Right atrium auricular region (tissue), 2 donors: ENCODE data around the gene PRKAG2. TPM values are rescaled to one million over a fixed set of nuclear protein-coding genes. Genes with fewer than 3 reads are reported as not detected.
"Not testable (repeated sequence)": the region's sequence is repeated elsewhere in the genome, so short reads cannot be mapped to it uniquely, and the experiment has no call there.

Experiments used
- DNase-seq: peaks from one replicate; pipeline ENCODE4 v3.0.0-alpha.2; 2019; ENCODE audit warnings: low spot score
- H3K27ac ChIP-seq, 2 donors: fragments of 200-600 bp; sonication (generic); 1 replicate in 1 of 2; 2 replicates in 1 of 2; pipeline ENCODE4 v1.5.1; 2016 to 2019
- H3K27me3 ChIP-seq, 2 donors: fragments of 200-600 bp; sonication (generic); one replicate each; pipeline versions ENCODE4 v1.5.1 to v1.6.0; 2017 to 2019
- H3K36me3 ChIP-seq: fragments of 200-600 bp; sonication (generic); one replicate; pipeline ENCODE4 v1.5.1; 2016
- H3K4me1 ChIP-seq, 2 donors: fragments of 200-600 bp; sonication (generic); one replicate each; pipeline versions ENCODE4 v1.5.1 to v1.6.0; 2017 to 2019
- H3K4me3 ChIP-seq, 2 donors: fragments of 200-600 bp; sonication (generic); 1 replicate in 1 of 2; 2 replicates in 1 of 2; pipeline ENCODE4 v1.5.1; 2017 to 2019; ENCODE audit warnings: mild to moderate bottlenecking in 1 of 2, moderate library complexity in 1 of 2
- H3K9me3 ChIP-seq, 2 donors: fragments of 200-600 bp; sonication (generic); one replicate each; pipeline ENCODE4 v1.5.1; 2019
- total RNA-seq, 2 donors: library from RNA; depleted of rRNA; stranded (reverse); fragments of >200 nt; gene quantifications; one replicate each; pipeline ENCODE4 v1.1.0, GENCODE V29; 2016
- TF ChIP-seq, protein P1 (sequence below), 2 donors: fragments of 200-600 bp; sonication (generic); IDR thresholded peaks; one replicate each; pipeline ENCODE4 v1.5.1; 2019; ENCODE audit warnings: antibody characterized with exemption in 2 of 2

PRKAG2 gene
- total RNA-seq, 2 donors from 2014 or later = 133 to 177 TPM

GRCh38 chr7:151917791-151918509 is 41.0 kb upstream of the PRKAG2 start:
- TF ChIP-seq, protein P1, sequence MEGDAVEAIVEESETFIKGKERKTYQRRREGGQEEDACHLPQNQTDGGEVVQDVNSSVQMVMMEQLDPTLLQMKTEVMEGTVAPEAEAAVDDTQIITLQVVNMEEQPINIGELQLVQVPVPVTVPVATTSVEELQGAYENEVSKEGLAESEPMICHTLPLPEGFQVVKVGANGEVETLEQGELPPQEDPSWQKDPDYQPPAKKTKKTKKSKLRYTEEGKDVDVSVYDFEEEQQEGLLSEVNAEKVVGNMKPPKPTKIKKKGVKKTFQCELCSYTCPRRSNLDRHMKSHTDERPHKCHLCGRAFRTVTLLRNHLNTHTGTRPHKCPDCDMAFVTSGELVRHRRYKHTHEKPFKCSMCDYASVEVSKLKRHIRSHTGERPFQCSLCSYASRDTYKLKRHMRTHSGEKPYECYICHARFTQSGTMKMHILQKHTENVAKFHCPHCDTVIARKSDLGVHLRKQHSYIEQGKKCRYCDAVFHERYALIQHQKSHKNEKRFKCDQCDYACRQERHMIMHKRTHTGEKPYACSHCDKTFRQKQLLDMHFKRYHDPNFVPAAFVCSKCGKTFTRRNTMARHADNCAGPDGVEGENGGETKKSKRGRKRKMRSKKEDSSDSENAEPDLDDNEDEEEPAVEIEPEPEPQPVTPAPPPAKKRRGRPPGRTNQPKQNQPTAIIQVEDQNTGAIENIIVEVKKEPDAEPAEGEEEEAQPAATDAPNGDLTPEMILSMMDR (IDR thresholded peaks at IDR 0.05) = no peak
- Histone ChIP-seq H3K27me3 (no peaks in the 10 kb centered on the region), H3K4me1 (peaks cover 0 to 7% of the 10 kb centered on the region in 2 donors), H3K4me3 (no peak overlapping the region), H3K27ac (no peak overlapping the region), H3K9me3 (peaks cover 0 to 21% of the 10 kb centered on the region in 2 donors), H3K36me3 (no peaks in the 10 kb centered on the region)
- peak; percentile 46 for DNase-seq

DNA sequence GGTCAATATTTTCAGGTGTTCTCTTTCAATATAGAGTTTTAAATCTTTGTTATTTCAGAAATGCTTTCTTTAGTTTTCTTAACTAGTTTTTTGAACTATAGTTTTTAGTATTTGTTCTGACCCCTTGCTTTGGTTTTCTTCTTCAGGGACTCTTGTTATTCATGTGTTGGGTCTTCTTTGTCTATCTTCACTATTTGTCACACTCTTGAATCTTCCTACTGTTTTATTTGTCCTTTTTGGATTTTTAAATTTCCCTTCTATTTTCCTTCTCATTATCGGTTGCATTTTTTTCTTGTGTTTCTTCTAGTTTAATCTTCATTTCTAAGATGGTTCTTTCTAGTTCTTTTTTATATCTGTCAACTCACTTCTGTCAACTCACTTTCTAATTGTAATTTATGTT is 37.1 kb upstream of the PRKAG2 start:
- TF ChIP-seq, protein P1 (IDR thresholded peaks at IDR 0.05) = no peak

GRCh38 chr7:151910655-151911054 is 33.7 kb upstream of the PRKAG2 start:
- H3K9me3 ChIP-seq = peaks cover 0 to 21% of the 10 kb centered on the region in 2 donors
- H3K27ac ChIP-seq, H3K27me3 ChIP-seq, H3K36me3 ChIP-seq, H3K4me3 ChIP-seq, H3K4me1 ChIP-seq: not testable (repeated sequence)
- DNase-seq = peak; percentile 9

More for the DNA sequence above, 37.1 kb upstream of the PRKAG2 start:
- no peaks in the 10 kb centered on the region for H3K36me3 ChIP-seq
- peaks cover 0 to 21% of the 10 kb centered on the region in 2 donors for H3K9me3 ChIP-seq
- no peaks in the 10 kb centered on the region for H3K27me3 ChIP-seq
- no peak overlapping the region for H3K27ac ChIP-seq
- no peak overlapping the region for H3K4me3 ChIP-seq
- H3K4me1 ChIP-seq = peaks cover 0 to 7% of the 10 kb centered on the region in 2 donors
- DNase-seq = no peak

DNA sequence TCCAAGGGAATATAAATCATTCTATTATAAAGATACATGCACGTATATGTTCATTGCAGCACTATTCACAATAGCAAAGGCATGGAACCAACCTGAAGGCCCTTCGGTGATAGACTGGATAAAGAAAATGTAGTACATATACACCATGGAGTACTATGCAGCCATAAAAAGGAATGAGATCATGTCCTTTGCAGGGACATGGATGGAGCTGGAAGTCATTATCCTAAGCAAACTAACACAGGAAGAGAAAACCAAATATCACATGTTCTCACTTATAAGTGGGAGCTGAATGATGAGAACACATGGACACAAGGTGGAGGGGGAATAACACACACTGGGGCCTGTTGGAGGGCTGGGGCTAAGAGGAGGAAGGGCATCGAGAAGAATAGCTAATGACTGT is 30.2 kb upstream of the PRKAG2 start:
- not testable (repeated sequence) for H3K4me1 ChIP-seq, DNase-seq, H3K36me3 ChIP-seq, H3K4me3 ChIP-seq, H3K27me3 ChIP-seq, H3K27ac ChIP-seq, H3K9me3 ChIP-seq

DNA sequence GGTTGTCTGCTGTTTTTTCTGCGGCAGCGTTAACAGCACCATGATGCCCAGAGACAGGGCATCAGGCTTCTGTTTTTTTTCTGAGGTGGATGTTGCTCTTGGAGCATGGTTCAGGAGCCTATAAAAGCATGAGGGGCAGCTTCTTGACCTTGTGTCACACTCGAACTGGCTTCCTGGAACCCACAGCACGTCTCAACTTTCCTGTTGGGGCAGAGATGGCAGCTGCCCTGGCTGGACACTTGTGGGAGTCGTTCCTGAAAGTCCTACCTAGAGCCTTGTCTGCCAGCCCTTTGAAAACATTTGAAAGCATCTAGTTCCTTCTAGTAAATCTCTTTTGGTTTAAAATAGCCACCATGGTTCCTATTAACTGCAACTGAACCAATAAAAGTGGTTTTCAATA is 28.9 kb upstream of the PRKAG2 start:
- TF ChIP-seq, protein P1 (IDR thresholded peaks at IDR 0.05) = no peak
- Histone ChIP-seq H3K36me3 (no peaks in the 10 kb centered on the region), H3K27me3 (no peaks in the 10 kb centered on the region), H3K4me1 (no peaks in the 10 kb centered on the region), H3K9me3 (no peaks in the 10 kb centered on the region), H3K27ac (no peak overlapping the region), H3K4me3 (no peak overlapping the region)
- DNase-seq = no peak

DNA sequence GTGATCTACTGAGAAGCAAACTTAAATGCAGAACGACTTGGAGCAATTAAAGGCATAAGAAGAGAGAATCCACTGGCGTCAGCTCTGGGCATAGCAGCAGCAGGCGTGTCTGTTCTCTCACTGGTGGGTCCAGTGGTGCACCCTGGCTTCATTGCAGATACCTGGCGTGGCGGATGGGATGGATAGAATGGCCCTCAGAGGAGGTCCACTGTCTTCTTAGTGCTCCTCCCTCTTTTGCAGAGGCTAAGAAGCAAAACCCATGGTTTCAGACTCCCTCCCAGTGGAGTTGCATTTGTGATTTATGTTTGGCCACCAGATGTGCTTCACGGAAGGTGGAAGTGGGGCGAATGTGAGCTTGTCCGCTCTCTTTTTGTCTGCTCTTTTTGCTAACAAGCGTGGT is 28.4 kb upstream of the PRKAG2 start:
- TF ChIP-seq, protein P1 (IDR thresholded peaks at IDR 0.05) = no peak
- no peaks in the 10 kb centered on the region for H3K4me1 ChIP-seq
- H3K36me3 ChIP-seq = no peaks in the 10 kb centered on the region
- no peaks in the 10 kb centered on the region for H3K27me3 ChIP-seq
- no peak for DNase-seq
- no peak overlapping the region for H3K27ac ChIP-seq
- H3K4me3 ChIP-seq = no peak overlapping the region
- H3K9me3 ChIP-seq = no peaks in the 10 kb centered on the region

DNA sequence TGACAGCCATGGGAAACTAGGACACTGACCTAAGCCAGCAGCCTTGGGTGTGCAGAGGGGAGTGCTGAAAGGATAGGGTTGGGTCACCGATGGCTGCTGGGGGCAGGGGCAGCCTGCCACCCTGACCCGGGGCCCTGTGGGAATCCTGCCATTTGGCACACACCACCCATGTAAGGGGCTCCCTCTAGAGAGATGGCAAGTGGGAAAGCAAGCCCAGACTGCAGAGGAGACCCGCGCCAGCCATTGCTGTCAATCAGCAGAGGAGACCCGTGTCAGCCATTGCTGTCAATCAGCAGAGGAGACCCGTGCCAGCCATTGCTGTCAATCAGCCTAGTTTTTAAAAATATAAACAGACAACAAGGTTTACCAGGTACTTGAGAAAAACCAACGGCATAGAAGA is 27.4 kb upstream of the PRKAG2 start:
- Histone ChIP-seq H3K4me3 (no peak overlapping the region), H3K36me3 (no peaks in the 10 kb centered on the region), H3K9me3 (no peaks in the 10 kb centered on the region), H3K27ac (no peak overlapping the region), H3K4me1 (no peaks in the 10 kb centered on the region), H3K27me3 (no peaks in the 10 kb centered on the region)
- no peak for DNase-seq
- TF ChIP-seq, protein P1 (IDR thresholded peaks at IDR 0.05) = no peak
